ENCODE data around the gene TMC7. TPM values are rescaled to one million over a fixed set of nuclear protein-coding genes. Genes with fewer than 3 reads are reported as not detected.
A peak's percentile ranks its signal among the peaks of the same experiment; 100 is the strongest.

TMC7 gene
- total RNA-seq, 1 donor from 2014 or later, result 6.7 TPM

DNA sequence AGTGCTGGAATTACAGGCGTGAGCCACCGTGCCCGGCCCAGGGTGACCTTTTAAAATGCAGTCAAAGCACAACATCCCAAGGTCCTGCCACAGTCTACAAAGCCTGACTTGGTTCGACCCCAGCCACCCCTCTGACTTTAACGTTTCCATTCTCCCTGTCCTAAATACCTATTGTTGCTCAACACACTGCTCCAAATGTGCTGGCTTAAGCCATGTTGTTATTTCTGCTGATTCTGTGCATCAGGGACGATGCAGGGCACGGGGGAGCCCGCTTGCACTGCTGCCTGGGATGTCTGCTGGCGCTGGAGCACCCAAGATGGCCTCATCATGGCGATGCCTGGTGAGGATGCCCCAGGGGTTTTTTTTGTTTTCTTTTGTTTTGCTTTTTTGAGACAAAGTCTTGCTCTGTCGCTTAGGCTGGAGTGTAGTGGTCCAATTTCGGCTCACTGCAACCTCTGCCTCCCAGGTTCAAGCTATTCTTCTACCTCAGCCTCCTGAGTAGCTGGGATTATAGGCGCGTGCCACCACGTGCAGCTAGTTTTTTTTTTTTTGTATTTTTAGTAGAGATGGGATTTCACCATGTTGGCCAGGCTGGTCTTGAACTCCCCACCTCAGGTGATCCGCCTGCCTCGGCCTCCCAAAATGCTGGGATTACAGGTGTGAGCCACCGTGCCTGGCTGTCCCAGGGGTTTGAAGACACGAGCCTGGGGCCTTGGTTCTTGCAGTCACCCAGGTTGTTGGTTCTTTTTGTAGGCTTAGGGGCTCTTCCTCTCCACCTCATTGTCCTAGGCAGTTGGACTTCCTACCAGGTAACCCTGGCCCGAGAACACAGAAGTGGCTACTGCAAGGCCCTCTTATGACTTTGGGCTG, 22.9 kb downstream of the TMC7 start:
- H3K4me2 ChIP-seq (ENCODE audit: low read length), result no peak overlapping the region
- H3K9me3 Mint-ChIP-seq (ENCODE audit: unreplicated experiment), result no peaks in the 10 kb centered on the region
- H3K4me1 Mint-ChIP-seq (ENCODE audit: low read depth, unreplicated experiment), result peaks cover 21% of the 10 kb centered on the region
- H3K36me3 ChIP-seq (ENCODE audit: insufficient read depth, low read length), result no peaks in the 10 kb centered on the region
- no peak overlapping the region for H3K27ac ChIP-seq (ENCODE audit: low read depth, low read length)
- no peaks in the 10 kb centered on the region for H3K27me3 Mint-ChIP-seq (ENCODE audit: low read depth, unreplicated experiment)
- H3K27me3 ChIP-seq (ENCODE audit: insufficient read depth, low read length), result no peaks in the 10 kb centered on the region
- no peaks in the 10 kb centered on the region for H4K20me1 ChIP-seq (ENCODE audit: insufficient read depth, low read length)
- no peak overlapping the region for H3K4me3 Mint-ChIP-seq (ENCODE audit: unreplicated experiment)
- H2AFZ ChIP-seq (ENCODE audit: low read depth, low read length), result no peak overlapping the region
- H3K9me3 ChIP-seq (ENCODE audit: insufficient read depth, low read depth, low read length), result no peaks in the 10 kb centered on the region
- no peak overlapping the region for H3K4me3 ChIP-seq (ENCODE audit: insufficient read depth, low read depth, low read length)
- peak overlapping the region; percentile 72 for H3K27ac Mint-ChIP-seq (ENCODE audit: unreplicated experiment)
- TF ChIP-seq EZH2 (IDR thresholded peaks at IDR 0.05; ENCODE audit: insufficient read depth, low read length), result no peak
- TF ChIP-seq, protein P1, sequence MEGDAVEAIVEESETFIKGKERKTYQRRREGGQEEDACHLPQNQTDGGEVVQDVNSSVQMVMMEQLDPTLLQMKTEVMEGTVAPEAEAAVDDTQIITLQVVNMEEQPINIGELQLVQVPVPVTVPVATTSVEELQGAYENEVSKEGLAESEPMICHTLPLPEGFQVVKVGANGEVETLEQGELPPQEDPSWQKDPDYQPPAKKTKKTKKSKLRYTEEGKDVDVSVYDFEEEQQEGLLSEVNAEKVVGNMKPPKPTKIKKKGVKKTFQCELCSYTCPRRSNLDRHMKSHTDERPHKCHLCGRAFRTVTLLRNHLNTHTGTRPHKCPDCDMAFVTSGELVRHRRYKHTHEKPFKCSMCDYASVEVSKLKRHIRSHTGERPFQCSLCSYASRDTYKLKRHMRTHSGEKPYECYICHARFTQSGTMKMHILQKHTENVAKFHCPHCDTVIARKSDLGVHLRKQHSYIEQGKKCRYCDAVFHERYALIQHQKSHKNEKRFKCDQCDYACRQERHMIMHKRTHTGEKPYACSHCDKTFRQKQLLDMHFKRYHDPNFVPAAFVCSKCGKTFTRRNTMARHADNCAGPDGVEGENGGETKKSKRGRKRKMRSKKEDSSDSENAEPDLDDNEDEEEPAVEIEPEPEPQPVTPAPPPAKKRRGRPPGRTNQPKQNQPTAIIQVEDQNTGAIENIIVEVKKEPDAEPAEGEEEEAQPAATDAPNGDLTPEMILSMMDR (IDR thresholded peaks at IDR 0.05; ENCODE audit: insufficient read depth, low read depth, low read length), result no peak
- H3K36me3 Mint-ChIP-seq (ENCODE audit: low read depth, unreplicated experiment), result peaks cover 12% of the 10 kb centered on the region
- H3K79me2 ChIP-seq (ENCODE audit: insufficient read depth, low read length), result no peaks in the 10 kb centered on the region
- FAIRE-seq (no peak), DNase-seq (ENCODE audit: low read depth) (no peak)
- peaks cover 23% of the 10 kb centered on the region for H3K4me1 ChIP-seq (ENCODE audit: insufficient read depth, low read length)
- no peak overlapping the region for H3K9ac ChIP-seq (ENCODE audit: low read length)

DNA sequence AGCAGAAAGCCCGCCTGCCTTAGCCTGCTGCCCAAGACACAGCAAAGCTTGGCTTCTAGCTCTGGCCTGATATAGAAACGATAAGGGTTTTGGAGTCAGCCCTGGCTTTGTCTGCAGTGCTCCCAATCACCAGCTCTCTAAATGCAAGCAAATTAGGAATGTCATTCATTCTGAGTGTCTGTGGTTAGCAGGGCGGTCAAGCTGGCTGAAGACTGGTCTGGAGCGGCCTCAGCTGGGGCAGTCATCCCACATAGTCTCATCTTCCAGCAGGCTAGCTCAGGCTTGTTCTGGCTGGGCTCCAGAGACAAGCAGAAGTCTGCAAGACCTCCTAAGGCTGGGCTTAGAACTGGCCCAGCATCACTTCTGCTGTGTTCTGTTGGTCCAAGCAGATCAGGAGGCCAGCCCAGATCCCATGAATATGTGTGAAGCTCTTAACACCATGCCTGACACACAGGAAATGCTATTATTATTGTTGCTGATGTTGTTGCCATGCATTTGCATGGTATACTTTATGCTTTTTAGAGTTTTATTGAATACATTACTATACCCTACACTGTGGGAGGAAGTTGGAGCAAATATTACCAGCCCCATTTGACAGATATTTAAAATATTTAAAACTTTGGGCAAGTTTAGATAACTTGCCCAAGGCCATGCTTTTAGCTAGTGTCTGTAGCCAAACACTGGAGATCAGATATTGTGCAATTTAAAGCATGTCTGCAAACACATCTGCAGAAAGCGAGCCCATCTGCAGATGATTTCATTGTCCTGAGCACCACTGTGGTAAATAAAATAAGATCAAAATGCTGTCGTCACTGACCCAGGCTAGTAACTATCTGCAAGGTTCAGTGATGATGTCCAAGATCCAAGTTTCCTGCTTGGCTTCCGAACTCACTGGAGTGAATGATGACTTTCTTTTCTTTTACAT, 24.8 kb downstream of the TMC7 start:
- no peaks in the 10 kb centered on the region for H3K9me3 Mint-ChIP-seq (ENCODE audit: unreplicated experiment)
- FAIRE-seq, result no peak

More for the DNA sequence above, 24.8 kb downstream of the TMC7 start:
- H3K4me1 ChIP-seq (ENCODE audit: insufficient read depth, low read length), result peaks cover 19% of the 10 kb centered on the region
- TF ChIP-seq, protein P1 (IDR thresholded peaks at IDR 0.05; ENCODE audit: insufficient read depth, low read depth, low read length), result no peak
- no peak for TF ChIP-seq EZH2 (IDR thresholded peaks at IDR 0.05; ENCODE audit: insufficient read depth, low read length)
- Mint-ChIP-seq H3K27ac (ENCODE audit: unreplicated experiment) (peak overlapping the region; percentile 92), H3K36me3 (ENCODE audit: low read depth, unreplicated experiment) (peaks cover 12% of the 10 kb centered on the region), H3K4me1 (ENCODE audit: low read depth, unreplicated experiment) (peaks cover 21% of the 10 kb centered on the region), H3K27me3 (ENCODE audit: low read depth, unreplicated experiment) (no peaks in the 10 kb centered on the region), H3K4me3 (ENCODE audit: unreplicated experiment) (no peak overlapping the region)
- peak; percentile 96 for DNase-seq (ENCODE audit: low read depth)
- no peak overlapping the region for H3K9ac ChIP-seq (ENCODE audit: low read length)
- H3K79me2 ChIP-seq (ENCODE audit: insufficient read depth, low read length), result no peaks in the 10 kb centered on the region
- peak overlapping the region; percentile 49 for H3K4me2 ChIP-seq (ENCODE audit: low read length)
- H2AFZ ChIP-seq (ENCODE audit: low read depth, low read length), result no peak overlapping the region
- H3K4me3 ChIP-seq (ENCODE audit: insufficient read depth, low read depth, low read length), result no peak overlapping the region
- no peaks in the 10 kb centered on the region for H3K27me3 ChIP-seq (ENCODE audit: insufficient read depth, low read length)
- no peaks in the 10 kb centered on the region for H3K36me3 ChIP-seq (ENCODE audit: insufficient read depth, low read length)
- no peaks in the 10 kb centered on the region for H3K9me3 ChIP-seq (ENCODE audit: insufficient read depth, low read depth, low read length)
- no peaks in the 10 kb centered on the region for H4K20me1 ChIP-seq (ENCODE audit: insufficient read depth, low read length)
- H3K27ac ChIP-seq (ENCODE audit: low read depth, low read length), result no peak overlapping the region
